HepG2 (cell line): ENCODE data around the gene CTNND2. TPM values are rescaled to one million over a fixed set of nuclear protein-coding genes. Genes with fewer than 3 reads are reported as not detected.

Experiments used
- ATAC-seq: fragments of 200-7000 bp; cut with Tn5 transposase; 3 replicates; pipeline ENCODE4 v1.9.1; 2020; ENCODE audit warnings: mild to moderate bottlenecking, moderate library complexity
- BruUV-seq: library from RNA; stranded (reverse); fragments of 400-500 nt; replicated peaks from 2 replicates; lab custom pipeline; 2021; lab: Mats Ljungman, UMichigan
- CTCF ChIA-PET: fragments of 300-600 bp; formaldehyde crosslinking; extraction: SDS; loops from one replicate; lab custom pipeline; 2021; ENCODE audit warnings: low total read pairs, inconsistent platforms, low intra/inter-chr PET ratio; lab: Yijun Ruan, JAX
- POLR2A ChIA-PET: fragments of 350-600 bp; sonication (Branson Sonifier 250); formaldehyde crosslinking; loops from one replicate; lab custom pipeline; 2020; ENCODE audit warnings: antibody characterized with exemption, inconsistent platforms; lab: Yijun Ruan, JAX
- DNase-seq: peaks from one replicate; pipeline ENCODE4 v3.0.0-alpha.2; 2015; ENCODE audit warnings: low spot score
- FAIRE-seq: peaks from 3 replicates; lab custom pipeline; 2011; peaks lifted over from hg19 to GRCh38; lab: Jason Lieb, UNC
- H2AFZ ChIP-seq: one replicate; pipeline ENCODE4 v1.6.1; 2011; ENCODE audit warnings: low read length, inconsistent platforms
- H3K27ac ChIP-seq: fragments of 300-600 bp; 3 replicates; pipeline ENCODE4 v1.8.0; 2011; ENCODE audit warnings: mixed run types, mild to moderate bottlenecking, mixed read lengths, low read length, inconsistent platforms; ENCODE audit not compliant: insufficient read depth; ENCODE audit errors: extremely low read length
- H3K27me3 ChIP-seq, 2 experiments: fragments of 200-600 bp in 1 of 2; 2 replicates in 1 of 2; 3 replicates in 1 of 2; pipeline versions ENCODE4 v1.6.0 to v1.8.0; 2011; ENCODE audit warnings: low read length in 2 of 2, mild to moderate bottlenecking in 2 of 2, moderate library complexity in 2 of 2, inconsistent platforms in 1 of 2; ENCODE audit not compliant: insufficient read depth in 2 of 2, control insufficient read depth in 1 of 2
- H3K36me3 ChIP-seq, 2 experiments: fragments of 200-600 bp in 1 of 2; replicated peaks in 1 of 2; 2 replicates in 1 of 2; 3 replicates in 1 of 2; pipeline versions ENCODE4 v1.5.1 to v1.8.0; 2011; ENCODE audit warnings: low read length in 2 of 2, inconsistent platforms in 1 of 2; ENCODE audit not compliant: insufficient read depth in 2 of 2, control insufficient read depth in 1 of 2
- H3K4me1 ChIP-seq: 2 replicates; pipeline ENCODE4 v1.5.1; 2012; ENCODE audit warnings: low read length, inconsistent platforms; ENCODE audit not compliant: insufficient read depth
- H3K4me2 ChIP-seq: 2 replicates; pipeline ENCODE4 v1.6.0; 2011; ENCODE audit warnings: low read depth, low read length, inconsistent platforms
- H3K4me3 ChIP-seq, 3 experiments: fragments of 200-600 bp in 1 of 3; sonication (generic), shearing (Covaris generic) in 1 of 3; replicated peaks in 1 of 3; 2 replicates each; pipeline ENCODE4 v1.5.1; 2011 to 2016; ENCODE audit warnings: low read length in 3 of 3, inconsistent platforms in 2 of 3, low read depth in 2 of 3, mild to moderate bottlenecking in 2 of 3, control low read depth in 1 of 3, mixed read lengths in 1 of 3; ENCODE audit not compliant: insufficient read depth in 1 of 3
- H3K79me2 ChIP-seq: one replicate; pipeline ENCODE4 v1.6.1; 2011; ENCODE audit warnings: low read length, inconsistent platforms; ENCODE audit not compliant: insufficient read depth
- H3K9ac ChIP-seq: 2 replicates; pipeline ENCODE4 v1.6.0; 2011; ENCODE audit warnings: mild to moderate bottlenecking, low read depth, low read length, inconsistent platforms; ENCODE audit not compliant: insufficient read depth
- H3K9me3 ChIP-seq: 2 replicates; pipeline ENCODE4 v1.5.1; 2012; ENCODE audit warnings: mild to moderate bottlenecking, low read length
- H4K20me1 ChIP-seq: 2 replicates; pipeline ENCODE4 v1.6.0; 2011; ENCODE audit warnings: inconsistent platforms, mild to moderate bottlenecking, low read length, moderate library complexity; ENCODE audit not compliant: insufficient read depth
- DNMT3B ChIP-seq: conservative IDR thresholded peaks from 2 replicates; pipeline ENCODE4 v1.6.1; 2016; ENCODE audit warnings: missing biosample characterization, control low read depth
- FOXK1 ChIP-seq: sonication (generic); formaldehyde crosslinking; IDR thresholded peaks from 2 replicates; pipeline ENCODE4 v1.4.0; 2020; ENCODE audit warnings: low read depth, missing genetic modification reagents, borderline replicate concordance
- GLI4 ChIP-seq: sonication (generic); formaldehyde crosslinking; IDR thresholded peaks from 2 replicates; pipeline ENCODE4 v1.5.1; 2020; ENCODE audit warnings: missing genetic modification reagents, mild to moderate bottlenecking, moderate library complexity, borderline replicate concordance
- KAT7 ChIP-seq: IDR thresholded peaks from 2 replicates; pipeline ENCODE4 v1.6.1; 2018; ENCODE audit warnings: borderline replicate concordance, missing compliant biosample characterization
- KLF16 ChIP-seq, 2 experiments: sonication (generic) in 1 of 2; formaldehyde crosslinking in 1 of 2; IDR thresholded peaks; 2 replicates each; pipeline versions ENCODE4 v1.6.1 to v1.8.0; 2016 to 2023; ENCODE audit warnings: missing genetic modification reagents in 2 of 2, missing compliant biosample characterization in 1 of 2
- NR2F6 ChIP-seq, 2 experiments: IDR thresholded peaks; 2 replicates each; pipeline ENCODE4 v1.6.1; 2016; ENCODE audit warnings: antibody characterized with exemption in 1 of 2, mild to moderate bottlenecking in 1 of 2
- PHF5A ChIP-seq: IDR thresholded peaks from one replicate; pipeline ENCODE4 v1.6.1; 2018; ENCODE audit warnings: low read depth, missing genetic modification reagents; ENCODE audit not compliant: unreplicated experiment
- SSRP1 ChIP-seq: IDR thresholded peaks from 2 replicates; pipeline ENCODE4 v1.6.1; 2016; ENCODE audit warnings: control low read depth
- ZBTB1 ChIP-seq: sonication (generic); formaldehyde crosslinking; IDR thresholded peaks from 2 replicates; pipeline ENCODE4 v1.4.0; 2020; ENCODE audit warnings: missing genetic modification reagents, borderline replicate concordance
- ZKSCAN5 ChIP-seq: sonication (generic); formaldehyde crosslinking; IDR thresholded peaks from 2 replicates; pipeline ENCODE4 v1.5.1; 2020; ENCODE audit warnings: mild to moderate bottlenecking, missing genetic modification reagents
- ZNF17 ChIP-seq: sonication (generic); formaldehyde crosslinking; IDR thresholded peaks from 2 replicates; pipeline ENCODE4 v1.5.0; 2020; ENCODE audit warnings: mild to moderate bottlenecking, missing genetic modification reagents
- ZNF331 ChIP-seq: sonication (generic); formaldehyde crosslinking; IDR thresholded peaks from 2 replicates; pipeline ENCODE4 v1.4.0; 2020; ENCODE audit warnings: missing genetic modification reagents
- ZNF7 ChIP-seq: IDR thresholded peaks from 2 replicates; pipeline ENCODE4 v1.6.1; 2016; ENCODE audit warnings: missing biosample characterization, missing genetic modification reagents
- ZNF790 ChIP-seq: sonication (generic); formaldehyde crosslinking; IDR thresholded peaks from 2 replicates; pipeline ENCODE4 v1.8.0; 2022; ENCODE audit warnings: missing genetic modification reagents, mild to moderate bottlenecking, borderline replicate concordance
- WGBS: methylation state at CpG from one replicate; pipeline ENCODE4 v1.1.6; 2017; ENCODE audit warnings: low lambda C conversion rate; 5-methylcytosine and 5-hydroxymethylcytosine counted together
- in situ Hi-C: cut with HindIII; loops from 2 replicates; pipeline ENCODE4 v1.10.0; 2017; ENCODE audit warnings: low pct_unique_long_range_greater_than_20kb; ENCODE audit not compliant: extremely low pct_ligation_motif_present
- intact Hi-C: fragments of 100-400 bp; cut with micrococcal nuclease; formaldehyde crosslinking; loops from one replicate; pipeline ENCODE4 v1.10.0; 2022; ENCODE audit not compliant: unreplicated experiment
- polyA plus RNA-seq, 8 experiments: library from polyadenylated mRNA; depleted of rRNA in 3 of 8; stranded (reverse) in 7 of 8; unstranded in 1 of 8; fragments of >200 nt; fragmentation: Illumina TruSeq in 4 of 8; extraction: Trizol in 4 of 8; gene quantifications; 2 replicates each; pipeline versions ENCODE4 v1.2.1 to v1.2.3, GENCODE V29; 2011 to 2016; ENCODE audit warnings: low read depth in 4 of 8, missing spikeins in 1 of 8, mixed read lengths in 1 of 8; ENCODE audit not compliant: insufficient read depth in 1 of 8
- total RNA-seq, 5 experiments: library from RNA; depleted of rRNA; stranded (reverse); fragments of >200 nt; fragmentation: Illumina TruSeq; extraction: Trizol; gene quantifications; 2 replicates each; pipeline ENCODE4 v1.2.3, GENCODE V29; 2016; ENCODE audit warnings: low read depth in 1 of 5
- TF ChIP-seq, protein P1 (sequence below): sonication (generic); formaldehyde crosslinking; IDR thresholded peaks from 2 replicates; pipeline ENCODE4 v1.4.0; 2020; ENCODE audit warnings: missing genetic modification reagents

The CTNND2 gene
- total and polyA plus RNA-seq, 2 of the 13 experiments (the other 11 are each of a cell fraction or from before 2014, with no cell fraction given) = not detected

DNA sequence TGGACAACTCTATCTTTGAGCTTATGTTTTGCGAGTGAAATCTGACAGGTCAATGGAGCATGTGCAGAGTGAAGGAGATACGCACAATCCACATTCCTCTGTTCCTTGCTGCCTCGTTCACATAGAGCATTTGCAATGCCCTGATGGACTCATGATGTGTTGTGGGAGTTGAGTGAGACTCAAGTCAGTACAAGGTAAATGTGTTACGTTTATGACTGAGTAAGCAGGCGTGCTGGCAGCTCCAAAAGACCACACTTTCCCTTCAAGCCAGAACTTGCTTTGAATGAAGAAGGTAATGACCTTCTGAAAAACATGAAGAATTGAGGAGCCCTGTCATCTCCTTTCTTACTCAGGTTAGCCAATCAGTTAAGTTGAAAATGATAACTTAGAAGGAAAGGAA is 477.8 kb downstream of the CTNND2 start:
- no peak overlapping the region for H2AFZ ChIP-seq
- no peak overlapping the region for H3K9ac ChIP-seq
- H3K36me3 ChIP-seq = no peaks in the 10 kb centered on the region
- ATAC-seq (no peak), DNase-seq (no peak), FAIRE-seq (no peak)
- H3K4me2 ChIP-seq = no peak overlapping the region
- H4K20me1 ChIP-seq = no peaks in the 10 kb centered on the region
- no peaks in the 10 kb centered on the region for H3K79me2 ChIP-seq
- H3K27me3 ChIP-seq = peaks cover 0 to 6% of the 10 kb centered on the region in 2 experiments; a peak in 1 of 5 replicates
- H3K4me1 ChIP-seq = no peaks in the 10 kb centered on the region
- no peak for TF ChIP-seq GLI4
- TF ChIP-seq, protein P1, sequence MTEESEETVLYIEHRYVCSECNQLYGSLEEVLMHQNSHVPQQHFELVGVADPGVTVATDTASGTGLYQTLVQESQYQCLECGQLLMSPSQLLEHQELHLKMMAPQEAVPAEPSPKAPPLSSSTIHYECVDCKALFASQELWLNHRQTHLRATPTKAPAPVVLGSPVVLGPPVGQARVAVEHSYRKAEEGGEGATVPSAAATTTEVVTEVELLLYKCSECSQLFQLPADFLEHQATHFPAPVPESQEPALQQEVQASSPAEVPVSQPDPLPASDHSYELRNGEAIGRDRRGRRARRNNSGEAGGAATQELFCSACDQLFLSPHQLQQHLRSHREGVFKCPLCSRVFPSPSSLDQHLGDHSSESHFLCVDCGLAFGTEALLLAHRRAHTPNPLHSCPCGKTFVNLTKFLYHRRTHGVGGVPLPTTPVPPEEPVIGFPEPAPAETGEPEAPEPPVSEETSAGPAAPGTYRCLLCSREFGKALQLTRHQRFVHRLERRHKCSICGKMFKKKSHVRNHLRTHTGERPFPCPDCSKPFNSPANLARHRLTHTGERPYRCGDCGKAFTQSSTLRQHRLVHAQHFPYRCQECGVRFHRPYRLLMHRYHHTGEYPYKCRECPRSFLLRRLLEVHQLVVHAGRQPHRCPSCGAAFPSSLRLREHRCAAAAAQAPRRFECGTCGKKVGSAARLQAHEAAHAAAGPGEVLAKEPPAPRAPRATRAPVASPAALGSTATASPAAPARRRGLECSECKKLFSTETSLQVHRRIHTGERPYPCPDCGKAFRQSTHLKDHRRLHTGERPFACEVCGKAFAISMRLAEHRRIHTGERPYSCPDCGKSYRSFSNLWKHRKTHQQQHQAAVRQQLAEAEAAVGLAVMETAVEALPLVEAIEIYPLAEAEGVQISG (CRISPR knock-in tag) = no peak
- intact Hi-C loops (no loop called here), in situ Hi-C loops (no loop called here)
- WGBS = 25% methylated on average over 5 of the region's 5 CpGs
- no peak overlapping the region for H3K27ac ChIP-seq
- ChIA-PET POLR2A (no interaction called here), CTCF (no interaction called here)
- H3K4me3 ChIP-seq = no peak overlapping the region
- no peaks in the 10 kb centered on the region for H3K9me3 ChIP-seq
- no TSS peak for BruUV-seq

DNA sequence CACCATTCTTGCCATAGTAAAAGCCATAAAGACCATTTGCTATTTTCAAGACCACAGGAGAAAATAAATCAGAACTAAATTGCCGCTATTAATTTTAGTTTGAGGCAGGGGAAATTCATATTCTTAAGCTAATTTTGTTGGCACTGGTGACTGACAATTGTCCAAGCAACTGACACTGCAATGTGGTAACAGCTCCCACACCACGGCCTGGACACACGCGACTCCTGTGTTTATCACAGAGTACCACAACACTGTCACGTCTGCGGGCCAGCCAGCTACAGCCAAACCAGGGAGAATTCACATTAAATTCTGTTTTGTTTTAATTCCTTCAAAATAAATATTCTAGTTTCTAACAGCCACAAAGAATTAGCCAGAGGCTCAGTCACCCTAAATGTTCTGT is 481.9 kb downstream of the CTNND2 start:
- no peak for FAIRE-seq
- BruUV-seq = no TSS peak

More for the DNA sequence above, 481.9 kb downstream of the CTNND2 start:
- H3K4me2 ChIP-seq = no peak overlapping the region
- H3K27ac ChIP-seq = no peak overlapping the region
- no peak overlapping the region for H3K9ac ChIP-seq
- ChIA-PET POLR2A (no interaction called here), CTCF (no interaction called here)
- 34% methylated on average over 5 of the region's 6 CpGs for WGBS
- no peak for TF ChIP-seq KLF16 (CRISPR knock-in tag; IDR thresholded peaks at IDR 0.05)
- no peak for TF ChIP-seq ZNF17 (CRISPR knock-in tag)
- no peak for TF ChIP-seq ZKSCAN5 (CRISPR knock-in tag)
- TF ChIP-seq KAT7 (CRISPR knock-in tag) = no peak
- no peak for TF ChIP-seq ZNF7 (CRISPR knock-in tag)
- no peak for TF ChIP-seq ZBTB1 (CRISPR knock-in tag)
- TF ChIP-seq ZNF790 (CRISPR knock-in tag) = no peak
- no peak for TF ChIP-seq NR2F6 (IDR thresholded peaks at IDR 0.05)
- no peak for TF ChIP-seq NR2F6 (CRISPR knock-in tag; IDR thresholded peaks at IDR 0.05)
- no peak for TF ChIP-seq FOXK1 (CRISPR knock-in tag)
- no peak for TF ChIP-seq DNMT3B (CRISPR knock-in tag)
- no peak for TF ChIP-seq PHF5A (CRISPR knock-in tag)
- no peak for TF ChIP-seq ZNF331 (CRISPR knock-in tag)
- TF ChIP-seq SSRP1 (CRISPR knock-in tag) = no peak
- no peaks in the 10 kb centered on the region for H3K79me2 ChIP-seq
- in situ Hi-C loops (no loop called here), intact Hi-C loops (no loop called here)
- H4K20me1 ChIP-seq = no peaks in the 10 kb centered on the region
- no peak overlapping the region for H3K4me3 ChIP-seq
- ATAC-seq = no peak
- no peaks in the 10 kb centered on the region for H3K4me1 ChIP-seq
- H3K27me3 ChIP-seq = no peaks in the 10 kb centered on the region
- no peak overlapping the region for H2AFZ ChIP-seq
- no peaks in the 10 kb centered on the region for H3K36me3 ChIP-seq
- no peaks in the 10 kb centered on the region for H3K9me3 ChIP-seq
- DNase-seq = no peak
